GM21367 (cell line): ENCODE data around the gene CLIC5.

Experiments used
- ATAC-seq: cut with Tn5 transposase; IDR thresholded peaks from one replicate; pipeline ENCODE4 v1.9.1; 2021; ENCODE audit not compliant: unreplicated experiment

The CLIC5 gene

DNA sequence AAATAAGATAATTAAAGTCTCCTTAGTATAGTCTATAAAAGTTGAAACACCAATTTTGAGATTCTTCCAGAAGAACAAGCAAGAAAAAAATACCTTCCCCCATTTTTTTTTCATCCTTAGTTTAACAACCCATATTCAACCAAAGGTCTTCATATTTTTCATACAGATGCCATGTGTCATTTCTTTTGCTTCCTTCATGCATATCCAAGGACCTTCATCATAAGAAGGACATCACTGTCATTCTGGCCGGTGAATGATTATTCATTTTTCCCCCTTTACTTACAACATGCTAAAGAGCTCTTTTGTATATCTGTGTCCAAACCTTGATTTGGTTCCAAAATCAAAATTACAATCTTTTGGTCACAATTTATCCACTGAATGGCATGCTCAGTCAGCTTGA lies 21.3 kb upstream of the CLIC5 start:
- no peak for ATAC-seq

DNA sequence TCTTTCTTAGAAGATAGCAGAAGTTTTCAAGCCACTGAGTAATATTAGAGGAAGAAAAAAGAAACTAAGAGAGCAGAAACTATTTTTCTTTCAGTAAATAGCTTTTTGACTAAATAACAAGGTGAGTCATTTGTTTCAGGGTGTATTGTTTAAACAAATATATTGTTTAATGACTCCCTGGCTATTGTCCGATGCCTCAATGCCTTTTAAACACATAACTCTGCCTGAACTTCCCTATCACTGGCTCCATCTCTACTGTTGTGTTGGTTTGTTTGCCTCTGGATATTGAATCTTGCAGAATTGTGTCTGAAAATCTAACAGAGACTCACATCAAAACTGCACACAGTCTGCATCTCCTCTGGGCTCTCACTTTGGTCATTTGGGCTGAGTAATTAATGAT lies 19.6 kb upstream of the CLIC5 start:
- no peak for ATAC-seq

- no peak for ATAC-seq
Observed at GRCh38 chr6:46032110-46032998, 16.7 kb upstream of the CLIC5 start.

DNA sequence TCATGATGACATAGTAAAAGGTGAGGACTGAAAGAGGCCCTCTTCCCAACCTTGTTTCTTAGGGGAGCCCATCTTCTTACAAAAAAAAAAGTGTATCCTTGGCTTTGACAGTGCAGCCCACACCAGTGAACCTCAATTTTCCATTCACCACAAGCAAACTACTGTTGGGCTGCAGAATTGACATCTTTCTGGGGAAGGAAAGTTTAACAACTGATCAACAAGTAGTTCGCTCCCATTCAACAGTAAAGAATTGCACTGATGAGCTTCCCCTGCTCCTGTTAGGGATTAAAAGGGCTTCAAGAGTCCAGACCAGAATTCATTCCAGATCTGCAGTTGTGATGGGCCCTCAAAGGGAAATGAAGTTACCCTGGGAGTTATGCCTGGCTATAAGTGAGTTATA lies 13.9 kb upstream of the CLIC5 start:
- no peak for ATAC-seq

DNA sequence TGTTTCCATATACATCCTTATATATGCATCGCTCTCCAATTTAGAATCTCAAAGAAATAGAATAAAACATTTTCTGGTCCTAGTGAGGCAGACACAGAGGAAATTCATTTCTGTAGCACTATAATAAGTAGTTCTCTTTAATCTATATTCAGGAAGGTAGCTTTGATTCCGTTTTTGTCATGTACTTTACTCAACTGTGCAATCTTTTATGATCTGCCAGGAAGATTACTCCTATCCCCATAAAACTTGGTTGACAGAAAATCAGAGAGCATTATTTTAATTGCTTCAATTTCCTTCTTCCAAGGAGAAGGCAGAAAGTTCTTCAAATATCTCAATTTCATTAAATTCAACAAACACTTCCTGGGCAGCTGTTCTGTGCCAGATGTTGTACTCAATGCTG lies 10.6 kb upstream of the CLIC5 start:
- ATAC-seq, result no peak

GRCh38 chr6:46025573-46025972 lies 9.9 kb upstream of the CLIC5 start:
- no peak for ATAC-seq

DNA sequence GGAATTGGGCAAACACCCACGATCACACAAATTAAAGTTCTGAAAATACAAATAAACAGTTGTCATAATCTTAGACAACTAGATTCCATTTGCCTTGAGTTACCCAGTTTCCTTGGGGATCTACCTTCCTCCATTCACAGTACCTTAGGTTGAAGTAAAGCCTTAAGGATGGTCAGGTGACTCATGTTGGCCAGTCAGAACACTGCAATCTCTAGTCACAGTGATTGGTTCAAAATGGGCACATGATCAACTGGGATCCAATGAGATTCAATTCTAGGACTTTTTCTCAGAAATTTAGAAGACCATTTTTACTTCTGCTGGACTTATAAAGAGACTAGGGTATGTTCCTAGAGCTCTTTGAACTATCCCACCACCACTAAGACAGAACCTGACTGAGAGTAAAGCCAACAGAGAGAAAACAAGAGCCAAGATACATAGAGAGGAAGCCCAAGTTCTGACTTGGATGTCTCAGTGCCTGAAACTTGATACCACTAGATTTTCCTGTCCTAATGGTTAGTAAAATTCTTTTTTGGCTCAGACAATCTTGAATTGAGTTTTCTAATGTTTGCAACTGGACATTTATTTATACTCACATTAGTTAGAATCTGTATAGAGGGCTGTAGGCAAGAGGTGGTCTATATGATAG lies 8.6 kb upstream of the CLIC5 start:
- no peak for ATAC-seq

GRCh38 chr6:46023216-46023915 lies 7.7 kb upstream of the CLIC5 start:
- ATAC-seq, result no peak

GRCh38 chr6:46022106-46022948 lies 6.7 kb upstream of the CLIC5 start:
- ATAC-seq, result no peak

DNA sequence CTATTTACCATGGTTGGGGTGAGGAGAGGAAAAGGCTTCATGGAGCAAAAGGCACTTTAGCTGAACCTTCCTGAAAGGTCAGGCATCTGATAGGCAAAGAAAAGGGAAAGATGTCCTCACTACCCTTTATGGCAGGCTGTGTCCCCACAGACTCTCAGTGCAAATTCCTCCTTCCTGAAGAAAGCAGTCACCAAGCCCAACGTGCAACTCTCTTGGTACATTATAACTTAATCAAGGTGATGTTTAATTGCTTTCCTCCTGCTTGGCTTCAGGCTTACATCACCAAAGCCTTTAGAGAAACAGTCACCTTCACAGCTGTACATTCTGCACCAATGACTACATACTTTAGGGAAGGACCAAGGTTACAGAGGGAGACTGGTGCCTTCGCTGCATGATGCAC lies 2.1 kb upstream of the CLIC5 start:
- no peak for ATAC-seq

GRCh38 chr6:46016063-46016608 lies 476 bp upstream of the CLIC5 start:
- no peak for ATAC-seq

GRCh38 chr6:46014511-46015118 lies 1.0 kb downstream of the CLIC5 start:
- no peak for ATAC-seq

- no peak for ATAC-seq
Observed at GRCh38 chr6:46014046-46014445, 1.6 kb downstream of the CLIC5 start.

DNA sequence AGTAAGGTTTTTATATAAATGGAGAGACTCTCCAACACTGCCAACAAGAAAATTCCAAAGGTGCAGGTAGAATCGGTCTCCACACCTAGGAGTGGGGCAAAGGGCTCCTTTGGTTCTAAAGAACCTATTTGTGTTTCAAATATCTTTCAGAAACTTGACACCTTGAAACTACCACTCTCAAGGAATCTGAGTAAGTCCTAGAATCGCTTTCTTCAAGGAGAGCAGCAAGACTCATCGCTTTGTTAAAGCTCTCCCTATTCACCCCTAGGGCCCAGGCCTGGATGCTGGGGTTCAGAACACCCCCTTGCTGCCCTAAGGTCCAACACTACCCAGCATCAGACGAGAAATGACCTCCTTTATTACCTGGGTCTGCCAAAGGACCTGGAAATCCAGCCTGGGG lies 2.0 kb downstream of the CLIC5 start:
- no peak for ATAC-seq

- no peak for ATAC-seq
Observed at GRCh38 chr6:46012834-46013233, 2.8 kb downstream of the CLIC5 start.

DNA sequence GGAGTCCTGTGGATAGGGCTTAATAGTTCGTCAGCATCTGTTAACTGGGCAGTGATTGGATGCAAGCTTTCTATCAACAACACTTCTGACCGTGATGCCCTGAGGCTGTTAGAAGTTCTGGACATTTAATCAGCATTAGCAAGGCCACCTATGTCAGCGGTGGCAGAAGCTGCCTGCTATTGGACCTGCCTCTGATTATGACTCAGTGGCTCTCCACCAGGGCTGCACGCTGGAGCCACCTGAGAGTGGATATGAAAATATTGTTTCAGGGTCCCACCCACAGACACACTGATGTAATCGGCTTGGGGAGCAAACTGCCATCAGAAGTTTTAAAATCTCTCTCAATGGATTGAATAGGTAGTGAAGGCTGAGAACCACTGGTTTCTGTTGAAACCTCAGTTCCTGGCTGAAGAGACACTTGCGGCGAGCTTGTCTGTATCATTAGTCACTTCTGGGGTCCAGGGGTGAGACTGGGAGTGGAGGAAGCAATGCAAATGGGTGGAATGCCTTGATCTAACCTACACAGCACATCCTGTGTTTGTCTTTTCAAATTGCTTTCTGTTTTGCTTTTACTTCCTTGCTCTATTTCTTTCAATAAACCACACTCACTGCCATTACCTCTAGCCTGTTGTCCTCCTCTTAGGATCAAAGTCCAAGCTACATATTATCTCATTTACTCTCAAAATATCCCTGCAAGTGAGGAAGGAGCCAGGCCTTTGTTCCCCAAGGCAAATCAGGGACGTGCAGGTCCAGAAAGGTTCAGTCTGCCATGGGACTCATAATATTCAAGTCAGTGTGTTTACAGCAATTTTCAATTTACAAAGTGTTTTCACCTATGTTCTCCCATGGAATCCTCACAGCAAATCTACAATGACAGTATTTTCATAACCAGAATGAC lies 4.2 kb downstream of the CLIC5 start:
- peak; percentile 97 for ATAC-seq

DNA sequence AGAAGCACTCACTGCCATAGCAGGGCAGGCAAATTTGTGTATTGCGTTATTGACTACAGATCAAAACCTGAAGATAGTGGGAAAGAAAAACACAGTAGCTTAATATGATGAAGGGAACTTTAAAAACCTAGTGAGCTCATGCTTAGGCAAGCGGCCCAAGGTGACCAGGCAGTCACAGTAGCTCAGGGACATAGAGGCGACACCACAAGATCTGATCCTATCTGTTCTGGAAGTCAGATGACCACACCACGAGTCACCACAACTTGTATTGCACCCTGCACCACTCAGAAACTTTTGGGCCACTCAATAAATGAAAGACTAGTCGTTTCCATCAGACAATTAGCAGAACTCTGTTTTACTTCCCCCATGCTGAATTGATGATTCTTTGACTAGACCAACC lies 4.9 kb downstream of the CLIC5 start:
- ATAC-seq, result no peak

DNA sequence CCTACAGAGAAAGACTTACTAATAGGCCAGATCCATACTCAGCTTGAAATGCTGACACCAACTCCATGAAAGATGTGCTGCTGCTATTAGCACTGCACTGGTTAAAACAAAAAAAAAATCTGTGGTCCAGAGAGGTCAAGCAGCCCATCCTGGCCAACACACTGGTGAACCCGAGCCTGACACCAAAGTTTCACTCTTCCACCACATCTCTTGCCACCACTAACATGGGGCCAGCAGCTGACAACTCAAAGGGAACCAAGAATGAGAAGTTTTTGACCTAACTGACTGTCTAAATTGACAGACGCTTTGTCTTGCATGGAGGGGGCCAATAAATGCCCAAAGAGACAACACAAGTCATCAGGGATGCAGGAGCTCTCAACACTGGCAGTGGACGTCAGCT lies 5.4 kb downstream of the CLIC5 start:
- ATAC-seq, result no peak

DNA sequence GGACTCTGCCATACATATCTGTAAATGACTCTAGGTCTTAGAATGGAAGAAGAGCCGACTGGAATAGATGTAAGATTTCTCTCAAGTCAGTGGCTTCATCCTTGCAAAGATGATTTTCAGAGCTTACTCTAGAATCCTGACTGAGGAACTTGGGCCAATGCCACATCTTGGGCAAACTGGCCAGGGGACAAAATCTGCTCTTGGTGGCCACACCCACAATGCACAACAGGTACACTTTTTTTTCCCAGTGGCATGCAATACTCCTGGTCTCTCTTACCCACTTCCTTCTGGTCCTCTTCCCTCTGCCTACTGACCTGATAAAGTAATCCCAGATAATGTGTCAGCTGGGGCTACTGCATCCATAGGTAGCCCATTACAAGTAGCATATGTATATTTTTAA lies 13.4 kb downstream of the CLIC5 start:
- no peak for ATAC-seq
